AML-193 (cell line): ENCODE data around the gene ANXA3.
A peak's percentile ranks its signal among the peaks of the same experiment; 100 is the strongest.
"Not testable (repeated sequence)": the region's sequence is repeated elsewhere in the genome, so short reads cannot be mapped to it uniquely, and the experiment has no call there.

Experiments used
- DNase-seq, 2 experiments: peaks; one replicate each; lab custom pipeline; 2025; lab: John Stamatoyannopoulos, UW

Gene ANXA3

DNA sequence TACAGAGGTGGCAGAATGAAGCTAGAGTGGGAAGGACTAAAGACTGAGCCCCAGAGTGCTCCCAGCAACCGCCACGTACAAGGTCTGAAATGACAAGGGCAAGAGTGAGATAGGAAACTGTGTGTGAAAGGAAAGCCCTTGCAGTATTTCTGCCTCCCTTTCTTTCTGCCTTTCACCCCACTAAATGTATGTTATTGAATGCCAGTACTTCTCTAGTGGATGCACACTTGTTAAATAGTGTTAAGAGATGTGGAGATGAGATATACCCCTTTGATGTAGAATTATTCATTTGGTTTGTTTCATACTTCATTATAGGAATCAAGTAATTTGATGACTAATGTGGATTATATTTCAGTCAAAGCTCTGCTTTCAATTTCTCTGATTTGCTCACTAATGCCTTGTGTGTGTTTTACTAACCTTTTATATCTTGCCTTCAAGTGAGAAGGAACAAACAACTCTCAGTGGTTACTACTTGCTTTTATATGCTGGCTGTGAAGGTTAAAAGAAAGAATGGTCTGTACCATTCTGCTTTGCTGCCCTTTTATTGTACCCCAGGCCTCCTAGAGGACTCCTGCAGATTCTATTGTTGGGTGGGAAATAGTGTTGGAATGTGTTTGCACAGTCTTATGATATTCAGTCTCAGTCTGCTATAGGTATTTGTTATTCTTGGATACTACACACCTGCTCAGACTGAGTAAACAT is 8.0 kb upstream of the ANXA3 start:
- DNase-seq = no peak

- no peak for DNase-seq
Measured at GRCh38 chr4:78544678-78545077, 6.9 kb upstream of the ANXA3 start.

DNA sequence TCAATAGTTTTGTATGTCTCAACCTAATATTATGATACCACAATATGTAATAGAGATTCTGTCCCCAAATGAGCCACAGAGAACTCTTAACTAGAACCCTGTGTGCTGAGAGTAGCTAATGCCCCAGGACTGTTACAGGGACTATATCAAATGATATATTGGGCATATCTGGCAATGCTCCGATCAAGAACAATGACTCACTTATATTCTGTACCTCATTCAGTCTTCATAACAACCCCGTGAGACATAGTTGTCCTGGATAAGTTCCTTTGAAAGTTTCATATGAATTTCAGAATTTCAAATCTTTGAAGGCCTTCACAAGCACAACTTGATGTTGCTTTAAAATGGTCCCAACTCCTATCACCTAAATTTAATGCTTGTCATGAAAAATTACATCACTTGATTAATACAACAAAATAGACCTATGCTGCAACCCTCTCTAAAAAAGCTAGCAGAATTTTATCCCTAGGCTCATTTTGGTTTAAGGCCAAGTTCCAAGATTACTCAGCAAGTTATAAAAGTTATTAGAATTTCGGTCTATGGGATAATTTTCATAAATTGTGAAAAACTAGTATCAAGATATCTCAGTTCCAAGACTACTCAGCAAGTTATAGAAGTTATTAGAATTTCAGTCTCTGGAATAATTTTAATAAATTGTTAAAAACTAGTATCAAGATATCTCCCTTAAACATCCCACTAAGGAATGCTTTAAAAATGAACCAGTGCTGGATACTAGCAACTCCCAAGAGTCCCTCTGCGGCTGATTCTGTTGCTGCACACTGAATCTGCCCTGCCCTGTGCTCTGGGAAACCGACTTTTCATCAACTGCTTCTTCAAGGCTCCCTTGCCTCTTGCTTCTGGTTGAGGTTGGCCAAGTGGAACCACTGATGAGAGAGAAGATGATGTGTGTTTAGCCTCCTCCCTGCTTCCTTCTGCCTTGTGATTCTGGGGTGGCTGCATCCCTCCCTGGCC is 6.0 kb upstream of the ANXA3 start:
- DNase-seq = no peak

- DNase-seq = not testable (repeated sequence)
Measured at GRCh38 chr4:78547899-78548298, 3.7 kb upstream of the ANXA3 start.

DNA sequence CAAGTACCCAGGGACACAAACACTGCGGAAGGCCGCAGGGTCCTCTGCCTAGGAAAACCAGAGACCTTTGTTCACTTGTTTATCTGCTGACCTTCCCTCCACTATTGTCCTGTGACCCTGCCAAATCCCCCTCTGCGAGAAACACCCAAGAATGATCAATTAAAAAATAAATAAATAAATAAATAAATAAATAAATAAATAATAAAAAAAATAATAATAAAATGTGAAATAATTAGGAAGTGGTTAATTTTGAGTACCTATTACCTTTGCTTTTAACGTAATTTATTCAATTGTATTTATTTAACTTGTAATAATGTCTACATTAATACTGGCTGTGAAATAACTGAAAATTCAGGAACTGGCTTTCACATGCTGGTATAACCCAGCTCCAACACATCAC is 2.7 kb upstream of the ANXA3 start:
- DNase-seq = not testable (repeated sequence)

- DNase-seq = peak; percentile 76 to 83
Measured at GRCh38 chr4:78552389-78553042, 946 bp downstream of the ANXA3 start.

DNA sequence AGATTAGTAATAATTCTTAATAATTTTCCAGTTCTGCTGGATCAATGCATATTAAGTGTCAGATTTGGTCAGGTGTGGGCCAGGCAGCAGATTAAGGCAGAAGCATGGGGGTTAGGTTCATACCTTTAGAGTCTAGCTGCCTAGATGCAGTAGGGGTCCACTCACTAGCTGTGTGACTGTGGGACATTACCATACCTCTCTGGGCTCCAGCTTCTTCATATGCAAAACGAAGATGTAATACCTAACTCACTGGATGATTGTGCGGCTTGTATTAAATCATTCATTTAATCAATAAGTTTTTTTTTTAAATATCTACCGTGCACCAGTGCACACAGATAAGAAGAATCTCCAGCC is 1.4 kb downstream of the ANXA3 start:
- no peak for DNase-seq

DNA sequence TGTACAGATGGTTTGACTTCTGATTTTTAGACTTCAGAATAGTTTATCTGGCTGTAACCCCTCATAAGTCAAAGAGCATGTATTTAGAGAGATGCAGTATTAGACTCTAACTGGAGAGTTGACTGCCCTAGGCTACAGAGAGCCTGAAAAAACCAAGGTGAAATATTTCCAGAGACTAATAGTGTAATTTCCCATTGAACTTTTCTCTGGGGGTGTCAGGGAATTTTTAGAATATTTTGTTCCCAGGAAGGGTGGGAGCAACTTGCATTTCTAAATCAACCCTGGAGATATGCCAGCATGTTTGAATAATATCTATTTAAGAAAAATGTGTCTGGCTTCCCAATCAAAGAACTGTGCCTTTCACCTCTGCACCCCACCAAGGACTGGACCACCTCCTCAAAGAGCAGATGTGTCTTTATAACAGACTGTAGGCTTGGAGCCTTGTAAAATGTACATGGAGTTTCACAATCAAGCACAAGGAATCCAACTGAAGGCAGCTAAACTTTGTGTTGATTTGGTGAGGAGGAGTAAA is 2.0 kb downstream of the ANXA3 start:
- DNase-seq = no peak

DNA sequence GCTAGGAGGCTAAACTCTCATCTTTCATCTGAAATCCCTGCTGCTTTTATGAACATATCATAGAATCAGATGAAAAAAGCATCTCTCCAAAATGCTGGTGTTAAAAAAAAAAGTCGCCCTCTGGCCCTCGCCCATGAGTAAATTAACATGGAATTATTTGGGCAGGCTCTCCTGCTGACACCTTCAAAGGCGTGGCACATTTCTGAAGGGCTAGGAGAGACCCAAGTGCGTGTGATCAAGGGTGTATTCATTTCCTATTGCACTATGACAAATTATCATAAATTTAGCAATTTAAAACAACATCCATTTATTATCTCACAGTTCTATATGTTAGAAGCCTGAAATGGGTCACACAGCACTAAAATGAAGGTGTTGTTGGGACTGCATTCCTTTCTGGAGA is 5.1 kb downstream of the ANXA3 start:
- no peak for DNase-seq

GRCh38 chr4:78557841-78558240 is 6.3 kb downstream of the ANXA3 start:
- no peak for DNase-seq

DNA sequence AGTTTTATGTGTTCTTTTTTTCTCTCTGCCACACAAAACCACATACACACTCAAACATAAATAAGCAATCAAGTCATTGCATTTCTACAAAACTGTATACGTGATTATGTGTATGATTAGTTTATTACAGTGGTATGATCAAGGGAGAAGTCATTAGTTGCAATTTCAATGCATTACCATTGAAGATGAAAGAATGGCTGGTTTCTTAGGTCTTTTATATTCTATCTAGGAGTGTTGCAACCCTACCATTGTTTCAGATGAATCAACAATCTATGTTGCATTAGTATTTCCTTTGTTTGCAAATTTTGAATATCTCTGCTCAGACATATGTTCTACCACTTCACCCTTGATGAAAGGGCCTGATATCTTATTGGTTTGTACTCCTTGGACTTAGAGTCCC is 6.8 kb downstream of the ANXA3 start:
- DNase-seq = no peak

GRCh38 chr4:78560296-78560963 is 8.9 kb downstream of the ANXA3 start:
- no peak for DNase-seq

GRCh38 chr4:78561677-78562076 is 10.1 kb downstream of the ANXA3 start:
- no peak for DNase-seq

DNA sequence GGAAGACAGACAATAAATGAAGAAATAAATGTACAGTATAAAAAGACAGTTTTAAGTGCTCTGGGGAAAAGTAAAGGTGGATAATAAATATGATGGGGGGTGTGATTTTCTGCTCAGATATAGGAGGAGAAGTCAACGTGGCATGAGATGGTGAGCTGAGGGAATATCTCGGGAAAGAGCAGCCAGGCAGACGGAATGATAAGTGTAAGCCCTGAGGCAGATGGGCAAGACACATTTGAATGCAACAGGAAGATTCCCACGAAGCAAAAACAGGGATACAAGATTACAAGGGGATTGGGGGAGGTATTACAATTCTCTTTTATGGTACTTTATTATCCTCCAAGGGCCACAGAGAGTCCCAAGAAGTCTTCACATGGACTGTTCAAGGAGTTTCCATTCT is 11.1 kb downstream of the ANXA3 start:
- DNase-seq = no peak

- no peak for DNase-seq
Measured at GRCh38 chr4:78565971-78566372, 14.4 kb downstream of the ANXA3 start.

- DNase-seq = no peak
Measured at GRCh38 chr4:78566834-78567499, 15.4 kb downstream of the ANXA3 start.

DNA sequence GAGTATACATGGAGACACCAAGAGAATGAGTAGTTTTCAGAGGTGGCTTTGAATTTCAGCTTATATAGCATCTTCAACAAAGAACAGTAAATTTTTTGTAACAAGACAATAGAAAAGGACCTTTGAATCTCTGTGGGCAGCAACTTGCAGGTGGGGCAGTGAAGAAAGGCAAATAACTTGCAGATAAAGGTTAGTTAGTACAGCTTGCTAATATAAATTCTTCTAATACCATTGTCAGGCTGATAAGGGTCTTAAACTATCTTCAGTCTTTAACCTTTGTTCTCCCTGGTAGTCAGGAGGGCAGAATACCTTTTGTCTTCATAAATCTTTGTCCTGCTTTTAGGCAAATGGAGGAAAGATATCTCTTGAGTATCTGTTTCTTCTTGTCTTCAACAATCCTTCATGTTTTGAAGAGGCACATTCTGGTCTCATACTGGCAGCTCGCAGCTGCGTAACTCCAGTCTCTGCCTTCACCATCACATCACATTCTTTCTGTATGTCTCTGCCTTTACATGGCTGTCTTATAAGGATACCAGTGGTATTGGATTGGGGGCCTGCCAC is 16.0 kb downstream of the ANXA3 start:
- no peak for DNase-seq

DNA sequence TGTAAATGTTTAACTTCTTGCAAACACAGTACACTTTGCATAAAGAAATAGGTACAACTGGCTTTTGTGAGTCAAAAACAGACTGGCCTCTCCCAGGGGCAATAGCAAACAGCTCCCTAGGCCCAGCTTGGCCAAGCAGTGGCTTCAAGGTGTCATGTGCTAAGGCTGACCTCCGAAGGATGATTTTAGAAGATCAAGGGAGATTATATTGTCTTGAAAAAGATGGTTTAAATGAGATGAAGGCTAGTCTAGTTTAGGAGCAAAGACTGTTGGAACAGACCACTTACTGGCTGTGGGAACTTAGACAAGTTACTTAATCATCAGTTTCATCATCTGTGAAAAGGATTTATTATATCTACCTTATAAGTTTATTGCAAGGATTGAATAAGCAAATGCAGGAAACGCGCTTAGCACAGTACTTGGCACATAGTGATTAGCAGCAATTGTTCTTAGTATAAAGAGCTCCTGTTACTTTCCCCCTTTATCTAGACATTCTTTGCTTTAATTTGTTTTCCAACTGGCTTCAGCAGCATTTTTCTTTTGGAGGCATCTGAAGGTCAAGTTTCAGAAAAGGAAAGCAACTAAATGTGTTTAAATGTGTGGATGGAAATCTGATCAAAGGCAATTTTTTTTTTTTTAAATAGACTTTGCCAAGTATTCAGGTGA is 17.2 kb downstream of the ANXA3 start:
- DNase-seq = no peak

GRCh38 chr4:78569306-78569821 is 17.8 kb downstream of the ANXA3 start:
- DNase-seq = no peak

- no peak for DNase-seq
Measured at GRCh38 chr4:78570117-78570516, 18.5 kb downstream of the ANXA3 start.
